ENCODE data around the gene FRA10AC1. TPM values are rescaled to one million over a fixed set of nuclear protein-coding genes. Genes with fewer than 3 reads are reported as not detected.

FRA10AC1 gene
- total RNA-seq, 1 experiment from 2014 or later = 10.4 TPM

- TF ChIP-seq CTCF (conservative IDR thresholded peaks at IDR 0.05) (no peak), EZH2 (IDR thresholded peaks at IDR 0.05; ENCODE audit: low read depth) (no peak)
- POLR2A ChIA-PET (ENCODE audit: unreplicated experiment) = no interaction called here
- CTCF ChIA-PET = no interaction called here
- Histone ChIP-seq H3K27me3 (ENCODE audit: insufficient read depth, low read depth) (no peaks in the 10 kb centered on the region), H4K20me1 (ENCODE audit: insufficient read depth) (no peaks in the 10 kb centered on the region), H2AFZ (no peak overlapping the region), H3K9me2 (ENCODE audit: insufficient read depth) (no peaks in the 10 kb centered on the region), H3K9me3 (ENCODE audit: insufficient read depth, low read depth) (no peaks in the 10 kb centered on the region), H3K79me2 (ENCODE audit: low read depth) (no peaks in the 10 kb centered on the region), H3K4me2 (no peak overlapping the region), H3F3A (ENCODE audit: insufficient read depth, low read depth) (no peaks in the 10 kb centered on the region; the same call in 1 of the 2 replicates), H3K27ac (no peak overlapping the region), H3K36me3 (ENCODE audit: low read depth) (no peaks in the 10 kb centered on the region), H3K4me1 (replicated peaks; ENCODE audit: insufficient read depth) (no peaks in the 10 kb centered on the region), H3K4me3 (no peak overlapping the region)
- intact Hi-C loops (cut with micrococcal nuclease; ENCODE audit: unreplicated experiment) = no loop called here
- no TSS peak for BruUV-seq (replicated peaks)
- DNase-seq = no peak
These were observed 29.5 kb downstream of the FRA10AC1 start for GRCh38 chr10:93672890-93673289.

GRCh38 chr10:93672022-93672678 is 30.2 kb downstream of the FRA10AC1 start:
- Histone ChIP-seq H2AFZ (no peak overlapping the region), H3K4me3 (no peak overlapping the region), H3K4me1 (replicated peaks; ENCODE audit: insufficient read depth) (no peaks in the 10 kb centered on the region), H3F3A (ENCODE audit: insufficient read depth, low read depth) (no peaks in the 10 kb centered on the region; the same call in 1 of the 2 replicates), H4K20me1 (ENCODE audit: insufficient read depth) (no peaks in the 10 kb centered on the region), H3K9me2 (ENCODE audit: insufficient read depth) (no peaks in the 10 kb centered on the region), H3K27ac (no peak overlapping the region), H3K9me3 (ENCODE audit: insufficient read depth, low read depth) (no peaks in the 10 kb centered on the region), H3K79me2 (ENCODE audit: low read depth) (no peaks in the 10 kb centered on the region), H3K4me2 (no peak overlapping the region), H3K36me3 (ENCODE audit: low read depth) (no peaks in the 10 kb centered on the region; the same call in 1 of the 2 replicates), H3K27me3 (ENCODE audit: insufficient read depth, low read depth) (no peaks in the 10 kb centered on the region)
- ChIA-PET POLR2A (ENCODE audit: unreplicated experiment) (no interaction called here), CTCF (no interaction called here)
- DNase-seq = no peak
- BruUV-seq (replicated peaks) = no TSS peak
- TF ChIP-seq EZH2 (IDR thresholded peaks at IDR 0.05; ENCODE audit: low read depth) = no peak
- TF ChIP-seq CTCF (conservative IDR thresholded peaks at IDR 0.05) = no peak
- intact Hi-C loops (cut with micrococcal nuclease; ENCODE audit: unreplicated experiment) = no loop called here

DNA sequence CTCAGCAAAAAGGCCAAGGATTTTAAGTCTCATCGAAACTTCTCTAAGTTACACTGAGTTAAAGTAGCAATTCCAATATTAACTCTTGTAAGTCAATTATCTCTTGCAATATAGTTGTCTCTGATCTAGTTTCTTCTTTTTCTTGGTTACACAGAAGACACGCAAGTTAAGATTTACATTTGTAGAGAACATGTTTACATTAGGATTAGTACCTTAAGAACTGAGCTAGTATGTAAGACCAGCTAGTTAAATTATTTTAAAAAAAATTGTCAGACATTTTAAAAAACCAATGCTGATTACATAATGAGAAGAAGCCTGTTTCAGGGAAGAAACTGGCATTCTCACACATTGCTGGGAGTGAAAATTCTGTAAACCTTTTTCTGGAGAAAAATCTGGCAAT is 31.4 kb downstream of the FRA10AC1 start:
- TF ChIP-seq CTCF (conservative IDR thresholded peaks at IDR 0.05) = no peak
- TF ChIP-seq EZH2 (IDR thresholded peaks at IDR 0.05; ENCODE audit: low read depth) = no peak
- H3K9me2 ChIP-seq (ENCODE audit: insufficient read depth) = no peaks in the 10 kb centered on the region
- intact Hi-C loops (cut with micrococcal nuclease; ENCODE audit: unreplicated experiment) = no loop called here
- no peaks in the 10 kb centered on the region for H3K79me2 ChIP-seq (ENCODE audit: low read depth)
- no peaks in the 10 kb centered on the region; the same call in 1 of the 2 replicates for H3K36me3 ChIP-seq (ENCODE audit: low read depth)
- H2AFZ ChIP-seq = no peak overlapping the region
- H3K27ac ChIP-seq = no peak overlapping the region
- H3F3A ChIP-seq (ENCODE audit: insufficient read depth, low read depth) = no peaks in the 10 kb centered on the region; the same call in 1 of the 2 replicates
- no TSS peak for BruUV-seq (replicated peaks)
- no peaks in the 10 kb centered on the region for H4K20me1 ChIP-seq (ENCODE audit: insufficient read depth)
- H3K4me1 ChIP-seq (replicated peaks; ENCODE audit: insufficient read depth) = no peaks in the 10 kb centered on the region
- H3K27me3 ChIP-seq (ENCODE audit: insufficient read depth, low read depth) = no peaks in the 10 kb centered on the region
- no peaks in the 10 kb centered on the region for H3K9me3 ChIP-seq (ENCODE audit: insufficient read depth, low read depth)
- no peak overlapping the region for H3K4me3 ChIP-seq
- H3K4me2 ChIP-seq = no peak overlapping the region
- DNase-seq = no peak
- ChIA-PET CTCF (no interaction called here), POLR2A (ENCODE audit: unreplicated experiment) (no interaction called here)

Measured in PC-9 (cell line).